ENCODE data around the gene KREMEN1.

DNA sequence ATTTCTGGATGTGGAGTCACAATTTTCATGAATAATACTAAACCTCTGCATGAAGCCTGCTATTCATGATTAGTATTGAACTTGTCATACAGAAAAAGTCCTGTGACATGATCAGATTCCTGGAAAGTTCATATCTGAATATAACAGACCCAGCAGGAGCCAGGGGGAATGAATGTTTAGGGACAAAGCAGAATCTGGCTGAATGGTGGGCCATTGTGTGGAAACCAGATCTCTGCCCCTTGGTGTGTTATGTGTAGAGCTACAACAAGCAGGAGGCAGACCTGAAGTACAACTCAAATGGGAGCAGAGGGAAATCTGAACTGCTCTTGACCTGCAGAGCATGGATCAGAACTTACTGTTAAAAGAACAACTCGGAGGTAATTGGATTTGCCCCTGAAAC lies 30.3 kb downstream of the KREMEN1 start:
- TF ChIP-seq, protein P1, sequence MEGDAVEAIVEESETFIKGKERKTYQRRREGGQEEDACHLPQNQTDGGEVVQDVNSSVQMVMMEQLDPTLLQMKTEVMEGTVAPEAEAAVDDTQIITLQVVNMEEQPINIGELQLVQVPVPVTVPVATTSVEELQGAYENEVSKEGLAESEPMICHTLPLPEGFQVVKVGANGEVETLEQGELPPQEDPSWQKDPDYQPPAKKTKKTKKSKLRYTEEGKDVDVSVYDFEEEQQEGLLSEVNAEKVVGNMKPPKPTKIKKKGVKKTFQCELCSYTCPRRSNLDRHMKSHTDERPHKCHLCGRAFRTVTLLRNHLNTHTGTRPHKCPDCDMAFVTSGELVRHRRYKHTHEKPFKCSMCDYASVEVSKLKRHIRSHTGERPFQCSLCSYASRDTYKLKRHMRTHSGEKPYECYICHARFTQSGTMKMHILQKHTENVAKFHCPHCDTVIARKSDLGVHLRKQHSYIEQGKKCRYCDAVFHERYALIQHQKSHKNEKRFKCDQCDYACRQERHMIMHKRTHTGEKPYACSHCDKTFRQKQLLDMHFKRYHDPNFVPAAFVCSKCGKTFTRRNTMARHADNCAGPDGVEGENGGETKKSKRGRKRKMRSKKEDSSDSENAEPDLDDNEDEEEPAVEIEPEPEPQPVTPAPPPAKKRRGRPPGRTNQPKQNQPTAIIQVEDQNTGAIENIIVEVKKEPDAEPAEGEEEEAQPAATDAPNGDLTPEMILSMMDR (IDR thresholded peaks at IDR 0.05) = no peak
- no peak for TF ChIP-seq EZH2 (IDR thresholded peaks at IDR 0.05; ENCODE audit: borderline replicate concordance, insufficient read depth, low read depth, low read length, poor library complexity, severe bottlenecking)
